GM19035 (cell line): ENCODE measurements around the gene FBN1.

Experiments used
- ATAC-seq: cut with Tn5 transposase; IDR thresholded peaks from one replicate; pipeline ENCODE4 v1.9.1; 2021; ENCODE audit not compliant: unreplicated experiment

The FBN1 gene

DNA sequence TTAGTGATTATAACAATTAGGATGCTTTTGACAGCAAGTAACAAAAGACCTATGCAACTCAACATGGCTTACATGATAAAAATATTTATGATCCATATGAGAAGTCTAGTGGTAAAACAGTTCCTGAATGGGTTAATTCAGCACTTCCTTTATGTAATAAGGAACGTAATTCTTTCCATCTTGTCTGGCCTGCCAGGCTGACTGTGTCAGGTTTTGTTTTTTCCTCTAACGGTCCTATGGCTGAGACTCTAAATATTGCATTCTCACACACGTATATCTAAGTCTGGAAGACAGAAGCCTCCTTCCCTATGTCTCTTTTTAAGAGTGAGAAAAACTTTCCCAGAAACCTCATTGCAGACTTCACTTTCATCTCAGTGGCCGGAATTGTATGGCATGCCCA, 263.6 kb downstream of the FBN1 start:
- no peak for ATAC-seq

DNA sequence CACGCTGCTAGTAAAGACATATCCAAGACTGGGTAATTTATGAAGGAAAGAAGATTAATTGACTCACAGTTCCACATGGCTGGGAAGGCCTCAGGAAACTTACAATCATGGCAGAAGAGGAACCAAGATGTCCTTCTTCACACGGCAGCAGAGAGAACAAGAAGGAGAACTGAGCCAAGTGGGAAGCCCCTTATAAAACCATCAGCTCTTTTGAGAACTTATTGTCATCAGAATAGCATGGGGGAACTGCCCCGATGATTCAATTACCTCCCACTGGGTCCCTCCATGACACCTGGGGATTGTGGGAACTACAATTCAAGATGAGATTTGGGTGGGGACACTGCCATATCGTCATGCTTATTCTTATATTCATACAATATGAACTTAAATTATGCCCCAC, 265.3 kb downstream of the FBN1 start:
- no peak for ATAC-seq

DNA sequence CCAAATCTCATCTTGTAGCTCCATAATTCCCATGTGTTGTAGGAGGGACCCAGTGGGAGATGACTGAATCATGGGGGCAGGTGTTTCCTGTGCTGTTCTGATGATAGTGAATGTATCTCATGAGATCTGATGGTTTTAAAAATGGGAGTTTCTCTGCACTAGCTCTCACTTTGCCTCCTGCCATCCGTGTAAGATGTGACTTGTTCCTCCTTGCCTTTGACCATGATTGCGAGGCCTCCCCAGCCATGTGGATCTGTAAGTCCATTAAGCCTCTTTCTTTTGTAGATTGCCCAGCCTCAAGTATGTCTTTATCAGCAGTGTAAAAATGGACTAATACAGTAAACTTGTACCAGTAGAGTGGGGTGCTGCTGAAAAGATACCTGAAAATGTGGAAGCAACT, 269.7 kb downstream of the FBN1 start:
- ATAC-seq = no peak

DNA sequence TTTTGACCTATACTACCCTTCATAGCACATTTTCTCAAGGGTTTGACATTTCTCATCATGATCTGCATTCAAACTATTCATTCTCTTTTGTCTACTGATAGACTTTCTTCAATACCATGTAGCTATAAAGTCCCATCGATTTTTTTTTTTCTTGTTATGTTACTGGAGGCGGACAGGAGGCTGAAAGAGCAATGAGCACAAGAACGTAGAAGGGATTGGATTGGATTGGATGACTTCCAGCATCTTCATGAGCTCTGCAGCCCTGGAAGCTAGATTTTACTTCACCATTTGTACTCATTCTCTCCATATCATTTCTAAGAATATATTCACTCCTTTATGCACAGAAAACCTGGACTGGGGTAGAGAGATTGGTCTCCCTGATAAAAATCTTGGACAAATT, 271.0 kb downstream of the FBN1 start:
- ATAC-seq = no peak

DNA sequence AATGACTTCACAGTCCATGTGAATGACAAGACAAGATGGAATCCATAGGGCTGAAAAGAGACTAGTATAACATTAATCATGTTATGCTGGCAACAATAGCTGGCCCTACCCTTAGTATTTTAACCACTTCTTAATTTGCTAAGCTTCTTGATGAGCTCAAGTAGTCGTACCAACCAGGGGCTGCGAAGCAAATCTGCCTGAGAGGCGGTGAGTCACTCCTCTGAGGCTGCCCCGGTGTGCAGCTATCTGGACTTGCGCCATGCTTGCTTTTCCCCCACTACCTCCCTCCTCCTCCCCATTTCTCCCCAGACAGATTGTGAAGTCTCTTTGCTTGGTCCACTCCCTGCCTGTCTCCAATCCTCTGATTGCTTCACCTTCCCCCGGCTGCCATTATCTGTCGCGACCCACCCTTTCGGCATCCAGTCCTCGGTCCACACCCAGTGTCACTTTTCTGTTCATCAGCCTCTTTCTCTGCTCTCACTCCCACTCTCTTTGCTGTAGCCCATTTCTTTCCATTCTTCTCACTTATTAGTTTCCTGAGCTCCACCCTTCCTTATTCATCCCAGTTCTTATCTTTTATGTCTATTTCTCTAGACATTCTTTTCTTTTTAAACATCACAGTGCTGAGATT, 271.6 kb downstream of the FBN1 start:
- ATAC-seq = no peak

DNA sequence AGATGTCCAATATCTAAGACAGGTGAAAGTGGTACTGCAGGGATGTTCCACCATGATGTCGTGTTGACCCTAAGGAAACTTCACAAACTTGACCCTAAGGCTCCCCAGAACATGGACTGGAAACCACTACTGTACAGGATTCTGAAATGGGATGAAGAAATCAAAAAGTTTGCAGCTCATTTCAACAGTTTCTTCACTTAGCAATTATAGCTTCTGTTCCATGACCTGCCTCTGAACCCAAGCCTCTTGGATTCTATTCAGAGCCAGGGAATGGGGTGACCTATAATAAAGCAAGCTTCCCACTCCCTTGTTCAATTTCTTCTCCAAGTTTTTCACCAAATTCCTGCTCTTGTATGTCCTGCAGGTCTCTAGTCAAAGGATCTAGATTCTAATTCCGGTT, 273.5 kb downstream of the FBN1 start:
- ATAC-seq = no peak

DNA sequence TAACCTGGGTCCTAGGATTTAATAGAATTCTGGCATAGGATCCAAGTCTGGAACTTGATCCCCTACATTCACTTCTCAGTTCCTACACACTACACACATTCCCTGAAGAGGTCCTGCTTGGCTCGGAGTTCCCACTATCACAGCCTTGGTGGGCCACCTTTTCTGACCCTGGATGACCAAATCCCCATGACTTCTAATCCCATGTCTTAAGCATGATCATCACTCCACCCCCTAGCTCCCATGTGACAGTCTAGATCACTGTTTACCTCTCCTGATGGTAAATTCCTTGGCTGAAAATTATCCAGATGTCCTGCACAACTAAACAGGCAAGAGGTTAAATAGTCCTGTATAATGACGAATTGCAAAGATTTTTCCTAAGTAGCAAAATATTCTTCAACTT, 274.0 kb downstream of the FBN1 start:
- no peak for ATAC-seq

DNA sequence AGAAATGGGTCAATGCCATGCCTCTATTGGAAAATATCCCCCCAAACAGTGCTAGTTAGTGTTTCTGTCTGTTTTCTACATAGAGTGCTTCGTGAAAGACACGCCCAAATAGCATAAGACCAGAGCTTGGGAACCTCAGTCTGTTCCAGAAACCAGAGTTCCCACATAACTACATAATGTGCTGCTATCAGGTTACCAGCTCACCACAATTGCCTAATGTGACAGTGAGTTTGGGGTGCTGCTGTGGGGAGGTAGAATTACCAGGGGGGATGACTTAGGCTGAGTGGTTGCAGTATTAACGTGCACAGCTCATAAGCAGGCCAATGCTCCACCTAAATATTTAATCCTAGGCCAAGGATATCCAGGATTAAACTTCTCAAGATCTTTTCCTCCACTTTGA, 275.0 kb downstream of the FBN1 start:
- ATAC-seq = no peak

DNA sequence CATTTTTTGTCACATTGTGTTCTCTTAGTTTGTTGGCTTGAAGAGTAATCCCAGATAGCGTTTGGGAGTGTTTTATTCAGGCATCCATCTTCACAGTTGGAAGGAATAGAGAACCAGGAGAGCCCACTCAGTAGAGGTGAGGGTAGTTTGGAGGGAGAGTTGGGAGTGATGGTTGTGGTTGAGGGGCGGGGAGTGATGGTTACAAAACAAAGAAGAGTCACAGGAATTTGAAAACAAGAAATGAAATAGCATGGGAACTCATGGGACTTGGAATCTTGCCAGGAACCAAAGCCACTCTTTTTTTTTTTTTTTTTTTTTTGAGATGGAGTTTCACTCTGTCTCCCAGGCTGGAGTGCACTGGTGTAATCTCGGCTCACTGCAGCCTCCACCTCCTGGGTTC, 278.0 kb downstream of the FBN1 start:
- no peak for ATAC-seq

DNA sequence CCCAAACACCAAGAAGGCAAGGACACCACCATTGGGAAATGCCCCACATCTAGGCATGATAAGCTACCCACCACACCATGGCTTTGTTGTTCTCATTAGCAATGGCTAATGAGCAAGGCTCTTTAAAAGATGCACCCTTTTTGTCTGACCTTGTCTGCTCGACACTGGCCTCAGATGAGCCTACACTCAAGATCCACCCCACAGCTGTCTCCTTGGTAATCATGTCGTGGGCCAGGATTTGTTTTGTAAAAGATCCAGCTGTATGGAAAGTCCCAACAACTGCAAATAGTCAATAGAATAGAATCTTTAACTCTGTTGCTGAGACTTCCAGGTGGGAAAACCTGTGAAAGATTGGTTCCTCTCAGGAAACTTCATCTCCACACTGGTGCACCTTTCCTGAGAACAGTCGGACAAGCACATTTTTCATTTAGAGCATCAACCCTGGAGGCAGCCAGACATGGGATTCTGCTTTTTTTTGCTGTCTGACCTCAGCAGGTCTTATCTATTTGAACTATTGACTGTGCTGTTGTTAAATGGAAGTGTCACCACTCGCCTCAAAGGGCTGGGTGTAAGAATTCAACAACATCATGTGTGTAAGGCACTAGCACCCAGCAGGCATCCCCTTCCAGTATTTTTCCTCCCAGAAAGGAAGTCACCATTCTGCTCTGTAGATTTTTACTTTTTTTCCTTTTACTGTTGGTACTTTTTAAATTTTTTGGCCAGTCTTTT, 278.8 kb downstream of the FBN1 start:
- no peak for ATAC-seq

DNA sequence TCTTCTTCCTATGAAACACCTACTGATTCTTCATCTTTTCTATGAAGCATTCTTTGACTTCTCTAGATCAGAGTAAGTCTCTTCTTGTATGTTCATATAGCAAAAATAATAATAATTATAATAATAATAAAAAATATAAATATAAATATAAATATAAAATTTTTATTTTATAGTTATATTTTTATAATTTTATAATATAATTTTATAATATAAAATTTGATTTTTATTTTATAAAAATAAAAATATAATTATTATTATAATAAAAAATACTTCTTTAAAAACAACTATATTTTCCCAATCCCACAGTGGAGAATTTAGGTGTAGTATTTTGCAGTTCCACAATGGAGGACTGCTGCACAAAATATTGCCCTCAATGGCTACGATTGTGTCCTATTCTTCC, 279.9 kb downstream of the FBN1 start:
- no peak for ATAC-seq

DNA sequence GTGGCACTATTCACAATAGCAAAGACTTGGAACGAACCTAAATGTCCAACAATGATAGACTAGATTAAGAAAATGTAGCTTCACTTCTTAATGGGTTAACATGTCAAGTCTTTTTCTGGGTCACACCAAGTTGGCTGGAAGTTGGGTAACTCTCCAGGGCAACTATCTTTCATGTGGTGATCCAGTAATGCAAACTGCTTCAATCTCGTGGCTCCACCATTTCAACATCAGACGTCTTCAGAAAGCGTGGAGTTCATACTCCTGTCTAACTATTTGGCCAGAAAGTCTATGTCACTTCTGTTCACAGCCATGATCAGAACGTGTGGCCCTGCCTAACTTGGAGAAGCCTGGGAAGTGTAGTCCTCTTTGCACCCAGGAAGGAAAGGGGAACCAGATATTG, 282.0 kb downstream of the FBN1 start:
- ATAC-seq = no peak

DNA sequence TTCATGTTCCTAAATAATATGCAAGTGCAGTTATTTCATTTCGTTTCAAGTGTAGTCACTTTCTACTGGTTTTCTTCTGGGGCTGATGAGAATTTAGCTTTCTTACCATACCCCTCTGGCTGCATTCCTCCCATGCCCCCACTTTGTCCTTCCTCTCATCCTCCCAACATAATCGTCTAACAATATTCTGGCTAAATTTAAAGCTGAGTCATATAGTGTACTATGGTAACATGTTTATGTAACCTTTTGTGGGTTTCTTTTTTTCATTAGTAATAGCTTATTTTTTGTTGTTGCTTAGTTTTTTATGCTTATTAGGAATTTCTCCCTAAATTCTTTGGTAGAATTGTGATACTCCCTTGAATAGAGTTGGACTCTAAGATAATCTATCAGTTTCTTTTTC, 283.8 kb downstream of the FBN1 start:
- no peak for ATAC-seq

DNA sequence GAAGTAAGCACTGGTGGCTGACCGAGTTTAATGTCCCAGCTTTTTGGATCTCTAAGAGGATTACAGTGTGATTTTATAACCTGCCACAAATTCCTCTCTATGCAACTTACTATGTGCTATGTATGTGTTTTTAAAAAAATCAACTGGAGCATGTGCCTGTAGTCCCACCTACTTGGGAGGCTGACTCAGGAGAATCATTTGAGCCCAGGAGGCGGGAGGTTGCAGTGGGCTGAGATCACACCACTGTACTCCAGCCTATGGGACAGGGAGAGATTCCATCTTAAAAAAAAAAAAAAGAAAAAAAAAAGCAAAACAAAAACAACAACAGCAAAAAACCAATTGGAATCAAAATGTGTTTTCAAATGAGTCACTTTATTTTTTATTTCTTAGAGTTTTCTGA, 284.7 kb downstream of the FBN1 start:
- ATAC-seq = no peak
